Peyer's patch (tissue), 4 donors: Measurements from ENCODE around the gene RNU6-1. TPM values are rescaled to one million over a fixed set of nuclear protein-coding genes. Genes with fewer than 3 reads are reported as not detected.

Experiments
- DNase-seq, 3 donors: peaks; one replicate each; pipeline ENCODE4 v3.0.0-alpha.2; 2017 to 2019
- H3K27ac ChIP-seq, 4 donors: fragments of 200-600 bp; sonication (generic); one replicate each; pipeline ENCODE4 v1.5.1; 2016 to 2019
- H3K27me3 ChIP-seq, 2 donors: fragments of 200-600 bp; sonication (generic); one replicate each; pipeline ENCODE4 v1.5.1; 2019
- H3K36me3 ChIP-seq, 3 donors: fragments of 200-600 bp; sonication (generic); one replicate each; pipeline ENCODE4 v1.5.1; 2016 to 2019
- H3K4me1 ChIP-seq, 4 donors: fragments of 200-600 bp; sonication (generic); one replicate each; pipeline ENCODE4 v1.5.1; 2016 to 2019
- H3K4me3 ChIP-seq, 4 donors: fragments of 200-600 bp; sonication (generic); 1 replicate in 3 of 4; 2 replicates in 1 of 4; pipeline ENCODE4 v1.5.1; 2016 to 2019; ENCODE audit warnings: mild to moderate bottlenecking in 1 of 4
- H3K9me3 ChIP-seq, 4 donors: fragments of 200-600 bp; sonication (generic); one replicate each; pipeline ENCODE4 v1.5.1; 2016 to 2019; ENCODE audit warnings: mild to moderate bottlenecking in 1 of 4
- CTCF ChIP-seq, 6 experiments: fragments of 450-650 bp in 4 of 6; fragments of 200-600 bp in 2 of 6; sonication (generic) in 1 of 6; IDR thresholded peaks; one replicate each; pipeline ENCODE4 v1.5.1; 2017 to 2019; ENCODE audit warnings: antibody characterized with exemption in 6 of 6, mild to moderate bottlenecking in 3 of 6, moderate library complexity in 1 of 6
- POLR2A ChIP-seq, 2 donors: fragments of 450-650 bp; IDR thresholded peaks; one replicate each; pipeline ENCODE4 v1.5.1; 2017; ENCODE audit warnings: antibody characterized with exemption in 2 of 2, mild to moderate bottlenecking in 2 of 2, moderate library complexity in 2 of 2
- total RNA-seq, 4 donors: library from RNA; depleted of rRNA; stranded (reverse); fragments of >200 nt; gene quantifications; one replicate each; pipeline ENCODE4 v1.1.0, GENCODE V29; 2016

The RNU6-1 gene
- total RNA-seq, 4 donors from 2014 or later = not detected

- no peaks in the 10 kb centered on the region for H3K27me3 ChIP-seq
- TF ChIP-seq POLR2A (IDR thresholded peaks at IDR 0.05) (no peak), CTCF (IDR thresholded peaks at IDR 0.05) (no peak)
- no peaks in the 10 kb centered on the region for H3K36me3 ChIP-seq
- no peaks in the 10 kb centered on the region for H3K9me3 ChIP-seq
- H3K27ac ChIP-seq = no peak overlapping the region
- H3K4me3 ChIP-seq = no peak overlapping the region
- DNase-seq = no peak
- H3K4me1 ChIP-seq = no peaks in the 10 kb centered on the region
Observed at GRCh38 chr15:67857220-67857619, 17.4 kb upstream of the RNU6-1 start.

GRCh38 chr15:67855842-67856241, 16.0 kb upstream of the RNU6-1 start:
- H3K27ac ChIP-seq = no peak overlapping the region
- H3K4me3 ChIP-seq = no peak overlapping the region
- no peak for TF ChIP-seq CTCF (IDR thresholded peaks at IDR 0.05)
- no peak for TF ChIP-seq POLR2A (IDR thresholded peaks at IDR 0.05)
- no peaks in the 10 kb centered on the region for H3K27me3 ChIP-seq
- no peak for DNase-seq
- H3K36me3 ChIP-seq = no peaks in the 10 kb centered on the region
- H3K9me3 ChIP-seq = no peaks in the 10 kb centered on the region
- no peaks in the 10 kb centered on the region for H3K4me1 ChIP-seq

- TF ChIP-seq POLR2A (IDR thresholded peaks at IDR 0.05) = no peak
- H3K9me3 ChIP-seq = no peaks in the 10 kb centered on the region
- H3K27me3 ChIP-seq = no peaks in the 10 kb centered on the region
- DNase-seq = no peak
- no peaks in the 10 kb centered on the region for H3K36me3 ChIP-seq
- H3K4me1 ChIP-seq = no peaks in the 10 kb centered on the region
- no peak overlapping the region for H3K27ac ChIP-seq
- no peak overlapping the region for H3K4me3 ChIP-seq
Observed at GRCh38 chr15:67854358-67854757, 14.5 kb upstream of the RNU6-1 start.

GRCh38 chr15:67853454-67853853, 13.6 kb upstream of the RNU6-1 start:
- H3K36me3 ChIP-seq = no peaks in the 10 kb centered on the region
- no peaks in the 10 kb centered on the region for H3K4me1 ChIP-seq
- no peak overlapping the region for H3K27ac ChIP-seq
- DNase-seq = no peak
- H3K4me3 ChIP-seq = no peak overlapping the region
- no peaks in the 10 kb centered on the region for H3K9me3 ChIP-seq
- H3K27me3 ChIP-seq = no peaks in the 10 kb centered on the region
- TF ChIP-seq CTCF (IDR thresholded peaks at IDR 0.05) = no peak
- no peak for TF ChIP-seq POLR2A (IDR thresholded peaks at IDR 0.05)

GRCh38 chr15:67852418-67852817, 12.6 kb upstream of the RNU6-1 start:
- Histone ChIP-seq H3K27me3 (no peaks in the 10 kb centered on the region), H3K4me1 (no peaks in the 10 kb centered on the region), H3K4me3 (no peak overlapping the region), H3K36me3 (no peaks in the 10 kb centered on the region), H3K27ac (no peak overlapping the region), H3K9me3 (no peaks in the 10 kb centered on the region)
- TF ChIP-seq CTCF (IDR thresholded peaks at IDR 0.05) (no peak), POLR2A (IDR thresholded peaks at IDR 0.05) (no peak)
- DNase-seq = no peak

GRCh38 chr15:67850994-67851571, 11.2 kb upstream of the RNU6-1 start:
- Histone ChIP-seq H3K4me3 (no peak overlapping the region), H3K27ac (no peak overlapping the region), H3K4me1 (no peaks in the 10 kb centered on the region), H3K9me3 (no peaks in the 10 kb centered on the region), H3K36me3 (no peaks in the 10 kb centered on the region), H3K27me3 (no peaks in the 10 kb centered on the region)
- TF ChIP-seq POLR2A (IDR thresholded peaks at IDR 0.05) (no peak), CTCF (IDR thresholded peaks at IDR 0.05) (no peak)
- no peak for DNase-seq
